ENCODE measurements around the gene S1PR1. TPM values are rescaled to one million over a fixed set of nuclear protein-coding genes. Genes with fewer than 3 reads are reported as not detected.

Gene S1PR1
- total RNA-seq, 1 experiment from 2014 or later, result 13.3 TPM

GRCh38 chr1:101233495-101233894 is 3.3 kb upstream of the S1PR1 start:
- Histone ChIP-seq H3K9me3 (replicated peaks) (no peaks in the 10 kb centered on the region), H3K4me1 (replicated peaks) (peaks cover 6% of the 10 kb centered on the region; the same call in 1 of the 2 replicates), H3K36me3 (no peaks in the 10 kb centered on the region), H3K4me3 (no peak overlapping the region), H3K27me3 (replicated peaks) (no peaks in the 10 kb centered on the region), H3K27ac (no peak overlapping the region)
- DNase-seq (ENCODE audit: low read depth in 1 of 2, low spot score in 2 of 2), result no peak

GRCh38 chr1:101235216-101235695 is 1.6 kb upstream of the S1PR1 start:
- Histone ChIP-seq H3K4me3 (peak overlapping the region; percentile 55), H3K9me3 (replicated peaks) (no peaks in the 10 kb centered on the region), H3K36me3 (peaks cover 12% of the 10 kb centered on the region), H3K4me1 (replicated peaks) (peaks cover 17% of the 10 kb centered on the region), H3K27ac (peak overlapping the region; percentile 43; the same call in 1 of the 2 replicates), H3K27me3 (replicated peaks) (no peaks in the 10 kb centered on the region)
- no peak for DNase-seq (ENCODE audit: low read depth in 1 of 2, low spot score in 2 of 2)

- peaks cover 18% of the 10 kb centered on the region for H3K36me3 ChIP-seq
- peak; percentile 51 to 78 for DNase-seq (ENCODE audit: low read depth in 1 of 2, low spot score in 2 of 2)
- no peaks in the 10 kb centered on the region for H3K9me3 ChIP-seq (replicated peaks)
- peaks cover 17% of the 10 kb centered on the region for H3K4me1 ChIP-seq (replicated peaks)
- no peaks in the 10 kb centered on the region for H3K27me3 ChIP-seq (replicated peaks)
- H3K27ac ChIP-seq, result peak overlapping the region; percentile 43
- H3K4me3 ChIP-seq, result peak overlapping the region; percentile 55
Measured at GRCh38 chr1:101235696-101236515, 913 bp upstream of the S1PR1 start.

GRCh38 chr1:101237229-101237837 is 514 bp downstream of the S1PR1 start:
- peak in 1 of 2 experiments; percentile 51 for DNase-seq (ENCODE audit: low read depth in 1 of 2, low spot score in 2 of 2)
- peak overlapping the region; percentile 43 for H3K27ac ChIP-seq
- no peaks in the 10 kb centered on the region for H3K9me3 ChIP-seq (replicated peaks)
- H3K4me3 ChIP-seq, result peak overlapping the region; percentile 55
- H3K27me3 ChIP-seq (replicated peaks), result no peaks in the 10 kb centered on the region
- H3K4me1 ChIP-seq (replicated peaks), result peaks cover 17% of the 10 kb centered on the region
- peaks cover 23% of the 10 kb centered on the region for H3K36me3 ChIP-seq

- no peaks in the 10 kb centered on the region for H3K27me3 ChIP-seq (replicated peaks)
- H3K27ac ChIP-seq, result peak overlapping the region; percentile 82
- H3K9me3 ChIP-seq (replicated peaks), result no peaks in the 10 kb centered on the region
- peaks cover 30% of the 10 kb centered on the region for H3K36me3 ChIP-seq
- peaks cover 17% of the 10 kb centered on the region for H3K4me1 ChIP-seq (replicated peaks)
- peak overlapping the region; percentile 37 for H3K4me3 ChIP-seq
- DNase-seq (ENCODE audit: low read depth in 1 of 2, low spot score in 2 of 2), result no peak
Measured at GRCh38 chr1:101238031-101238628, 1.3 kb downstream of the S1PR1 start.

GRCh38 chr1:101238681-101239094 is 1.9 kb downstream of the S1PR1 start:
- H3K27me3 ChIP-seq (replicated peaks), result no peaks in the 10 kb centered on the region
- peak; percentile 94 for DNase-seq (ENCODE audit: low read depth in 1 of 2, low spot score in 2 of 2)
- peak overlapping the region; percentile 37 for H3K4me3 ChIP-seq
- H3K36me3 ChIP-seq, result peaks cover 30% of the 10 kb centered on the region
- no peaks in the 10 kb centered on the region for H3K9me3 ChIP-seq (replicated peaks)
- peak overlapping the region; percentile 82 for H3K27ac ChIP-seq
- H3K4me1 ChIP-seq (replicated peaks), result peaks cover 17% of the 10 kb centered on the region

GRCh38 chr1:101239095-101240040 is 2.5 kb downstream of the S1PR1 start:
- Histone ChIP-seq H3K27ac (peak overlapping the region; percentile 82), H3K27me3 (replicated peaks) (no peaks in the 10 kb centered on the region), H3K4me1 (replicated peaks) (peaks cover 17% of the 10 kb centered on the region), H3K9me3 (replicated peaks) (no peaks in the 10 kb centered on the region), H3K4me3 (peak overlapping the region; percentile 37), H3K36me3 (peaks cover 30% of the 10 kb centered on the region)
- DNase-seq (ENCODE audit: low read depth in 1 of 2, low spot score in 2 of 2), result peak; percentile 79 to 84

- no peak overlapping the region for H3K4me3 ChIP-seq
- H3K4me1 ChIP-seq (replicated peaks), result peaks cover 16% of the 10 kb centered on the region
- H3K27ac ChIP-seq, result no peak overlapping the region
- DNase-seq (ENCODE audit: low read depth in 1 of 2, low spot score in 2 of 2), result no peak
- peaks cover 30% of the 10 kb centered on the region for H3K36me3 ChIP-seq
- no peaks in the 10 kb centered on the region for H3K9me3 ChIP-seq (replicated peaks)
- H3K27me3 ChIP-seq (replicated peaks), result no peaks in the 10 kb centered on the region
Measured at GRCh38 chr1:101240041-101240430, 3.2 kb downstream of the S1PR1 start.

- Histone ChIP-seq H3K36me3 (peaks cover 30% of the 10 kb centered on the region), H3K4me3 (no peak overlapping the region), H3K27ac (no peak overlapping the region), H3K27me3 (replicated peaks) (no peaks in the 10 kb centered on the region), H3K9me3 (replicated peaks) (no peaks in the 10 kb centered on the region), H3K4me1 (replicated peaks) (peaks cover 13% of the 10 kb centered on the region)
- DNase-seq (ENCODE audit: low read depth in 1 of 2, low spot score in 2 of 2), result no peak
Measured at GRCh38 chr1:101241485-101242225, 4.8 kb downstream of the S1PR1 start.

GRCh38 chr1:101242324-101243050 is 5.7 kb downstream of the S1PR1 start:
- Histone ChIP-seq H3K4me1 (replicated peaks) (peaks cover 13% of the 10 kb centered on the region), H3K27ac (no peak overlapping the region), H3K27me3 (replicated peaks) (no peaks in the 10 kb centered on the region), H3K36me3 (peaks cover 30% of the 10 kb centered on the region), H3K4me3 (no peak overlapping the region), H3K9me3 (replicated peaks) (no peaks in the 10 kb centered on the region)
- DNase-seq (ENCODE audit: low read depth in 1 of 2, low spot score in 2 of 2), result no peak

GRCh38 chr1:101243751-101244150 is 6.9 kb downstream of the S1PR1 start:
- Histone ChIP-seq H3K36me3 (peaks cover 30% of the 10 kb centered on the region), H3K4me1 (replicated peaks) (peaks cover 9% of the 10 kb centered on the region), H3K9me3 (replicated peaks) (no peaks in the 10 kb centered on the region), H3K27ac (no peak overlapping the region), H3K27me3 (replicated peaks) (no peaks in the 10 kb centered on the region), H3K4me3 (no peak overlapping the region)
- no peak for DNase-seq (ENCODE audit: low read depth in 1 of 2, low spot score in 2 of 2)

- DNase-seq (ENCODE audit: low read depth in 1 of 2, low spot score in 2 of 2), result no peak
- no peak overlapping the region for H3K27ac ChIP-seq
- H3K4me3 ChIP-seq, result no peak overlapping the region
- no peaks in the 10 kb centered on the region for H3K9me3 ChIP-seq (replicated peaks)
- no peaks in the 10 kb centered on the region; the same call in 1 of the 2 replicates for H3K4me1 ChIP-seq (replicated peaks)
- H3K27me3 ChIP-seq (replicated peaks), result no peaks in the 10 kb centered on the region
- peaks cover 22% of the 10 kb centered on the region for H3K36me3 ChIP-seq
Measured at GRCh38 chr1:101244842-101245241, 8.0 kb downstream of the S1PR1 start.

All from SJSA1 (cell line).